Suprapubic skin (tissue), 4 donors: ENCODE results near the gene COL26A1.

Source experiments
- CTCF ChIP-seq, 2 donors: fragments of 200-600 bp in 1 of 2; fragments of 450-650 bp in 1 of 2; sonication (generic) in 1 of 2; IDR thresholded peaks; one replicate each; pipeline ENCODE4 v1.5.1; 2016 to 2019; ENCODE audit warnings: antibody characterized with exemption in 2 of 2, mild to moderate bottlenecking in 1 of 2, moderate library complexity in 1 of 2
- POLR2A ChIP-seq, 2 donors: fragments of 450-650 bp; IDR thresholded peaks; one replicate each; pipeline ENCODE4 v1.6.1; 2017; ENCODE audit warnings: antibody characterized with exemption in 2 of 2, mild to moderate bottlenecking in 2 of 2, moderate library complexity in 2 of 2
- POLR2AphosphoS5 ChIP-seq, 3 donors: sonication (generic); formaldehyde crosslinking; IDR thresholded peaks; one replicate each; pipeline ENCODE4 v1.6.1; 2017; ENCODE audit warnings: antibody characterized with exemption in 3 of 3

DNA sequence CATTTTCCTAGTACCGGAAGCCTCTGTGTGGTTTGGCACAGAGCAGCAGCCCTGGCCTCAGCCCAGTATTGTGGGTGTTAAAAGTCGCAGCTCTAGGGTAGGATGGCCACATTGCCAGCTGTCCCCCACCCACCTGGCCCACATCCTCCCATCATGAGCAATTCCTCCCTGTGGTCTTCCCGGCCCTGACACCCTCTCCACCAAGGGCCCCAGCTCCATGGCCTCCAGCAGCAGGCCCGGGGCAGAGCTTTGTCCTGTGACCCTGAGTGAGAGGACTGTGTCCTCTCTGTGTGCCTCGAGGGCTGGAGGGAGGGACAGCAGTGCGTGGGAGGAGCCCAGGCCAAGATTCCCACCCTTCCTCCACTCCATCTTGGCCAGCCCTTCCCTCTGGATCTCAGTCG is 172.7 kb downstream of the COL26A1 start:
- TF ChIP-seq CTCF (IDR thresholded peaks at IDR 0.05), result no peak
- no peak for TF ChIP-seq POLR2A (IDR thresholded peaks at IDR 0.05)
- no peak for TF ChIP-seq POLR2AphosphoS5 (IDR thresholded peaks at IDR 0.05)
